OCI-LY7 (cell line): ENCODE results near the gene KANSL1L.

Experiments
- EZH2phosphoT487 ChIP-seq: fragments of 200-600 bp; sonication (generic); IDR thresholded peaks from 2 replicates; pipeline ENCODE4 v1.6.1; 2018; ENCODE audit warnings: low read depth, borderline replicate concordance, mild to moderate bottlenecking, mixed run types, antibody characterized with exemption, low read length, moderate library complexity, mixed read lengths
- TF ChIP-seq, protein P1 (sequence below): fragments of 200-600 bp; sonication (generic); conservative IDR thresholded peaks from 2 replicates; pipeline ENCODE4 v1.5.1; 2014; ENCODE audit warnings: mild to moderate bottlenecking, antibody characterized with exemption, low read length, moderate library complexity, mixed read lengths

DNA sequence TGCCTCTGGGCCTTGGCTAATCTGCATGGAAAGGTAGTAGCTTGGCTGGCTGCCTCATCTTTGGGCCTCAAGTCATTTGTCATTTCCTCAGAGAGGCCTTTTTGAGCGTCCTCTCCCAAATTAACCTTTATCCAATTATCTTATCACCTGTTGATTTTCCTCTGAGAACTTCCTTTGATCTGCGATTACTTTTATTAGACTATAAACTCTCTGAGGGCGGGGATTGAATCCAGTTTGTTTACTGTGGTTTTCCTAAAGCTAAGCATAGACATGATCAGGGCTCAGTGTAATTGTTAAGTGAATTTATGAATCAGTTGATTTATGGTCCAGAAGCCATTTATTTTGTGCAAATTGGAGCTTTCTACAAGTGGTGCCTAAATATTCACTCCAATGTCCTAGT lies 161.3 kb downstream of the KANSL1L start:
- TF ChIP-seq EZH2phosphoT487 = no peak
- TF ChIP-seq, protein P1, sequence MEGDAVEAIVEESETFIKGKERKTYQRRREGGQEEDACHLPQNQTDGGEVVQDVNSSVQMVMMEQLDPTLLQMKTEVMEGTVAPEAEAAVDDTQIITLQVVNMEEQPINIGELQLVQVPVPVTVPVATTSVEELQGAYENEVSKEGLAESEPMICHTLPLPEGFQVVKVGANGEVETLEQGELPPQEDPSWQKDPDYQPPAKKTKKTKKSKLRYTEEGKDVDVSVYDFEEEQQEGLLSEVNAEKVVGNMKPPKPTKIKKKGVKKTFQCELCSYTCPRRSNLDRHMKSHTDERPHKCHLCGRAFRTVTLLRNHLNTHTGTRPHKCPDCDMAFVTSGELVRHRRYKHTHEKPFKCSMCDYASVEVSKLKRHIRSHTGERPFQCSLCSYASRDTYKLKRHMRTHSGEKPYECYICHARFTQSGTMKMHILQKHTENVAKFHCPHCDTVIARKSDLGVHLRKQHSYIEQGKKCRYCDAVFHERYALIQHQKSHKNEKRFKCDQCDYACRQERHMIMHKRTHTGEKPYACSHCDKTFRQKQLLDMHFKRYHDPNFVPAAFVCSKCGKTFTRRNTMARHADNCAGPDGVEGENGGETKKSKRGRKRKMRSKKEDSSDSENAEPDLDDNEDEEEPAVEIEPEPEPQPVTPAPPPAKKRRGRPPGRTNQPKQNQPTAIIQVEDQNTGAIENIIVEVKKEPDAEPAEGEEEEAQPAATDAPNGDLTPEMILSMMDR = no peak
